ENCODE measurements around the gene GIT1.

DNA sequence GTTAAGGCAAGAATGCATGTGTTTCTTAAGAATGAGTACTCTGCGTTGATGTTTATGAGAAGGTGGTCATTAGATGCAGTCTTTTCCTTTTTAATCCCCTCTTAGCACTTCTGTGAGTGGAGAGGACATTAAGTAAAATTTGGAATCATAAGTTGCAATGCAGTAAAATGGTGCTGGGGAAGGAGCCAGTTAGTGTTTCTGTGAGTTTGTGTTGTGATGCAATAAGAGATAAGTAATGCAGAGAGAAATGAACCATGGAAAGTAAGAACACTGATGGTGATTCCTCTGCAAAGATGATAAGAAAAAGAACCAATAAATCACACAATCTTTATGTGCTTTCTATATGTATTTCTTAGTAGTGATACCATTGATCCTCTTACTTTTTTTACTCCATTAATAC, 42.6 kb downstream of the GIT1 start:
- TF ChIP-seq, protein P1, sequence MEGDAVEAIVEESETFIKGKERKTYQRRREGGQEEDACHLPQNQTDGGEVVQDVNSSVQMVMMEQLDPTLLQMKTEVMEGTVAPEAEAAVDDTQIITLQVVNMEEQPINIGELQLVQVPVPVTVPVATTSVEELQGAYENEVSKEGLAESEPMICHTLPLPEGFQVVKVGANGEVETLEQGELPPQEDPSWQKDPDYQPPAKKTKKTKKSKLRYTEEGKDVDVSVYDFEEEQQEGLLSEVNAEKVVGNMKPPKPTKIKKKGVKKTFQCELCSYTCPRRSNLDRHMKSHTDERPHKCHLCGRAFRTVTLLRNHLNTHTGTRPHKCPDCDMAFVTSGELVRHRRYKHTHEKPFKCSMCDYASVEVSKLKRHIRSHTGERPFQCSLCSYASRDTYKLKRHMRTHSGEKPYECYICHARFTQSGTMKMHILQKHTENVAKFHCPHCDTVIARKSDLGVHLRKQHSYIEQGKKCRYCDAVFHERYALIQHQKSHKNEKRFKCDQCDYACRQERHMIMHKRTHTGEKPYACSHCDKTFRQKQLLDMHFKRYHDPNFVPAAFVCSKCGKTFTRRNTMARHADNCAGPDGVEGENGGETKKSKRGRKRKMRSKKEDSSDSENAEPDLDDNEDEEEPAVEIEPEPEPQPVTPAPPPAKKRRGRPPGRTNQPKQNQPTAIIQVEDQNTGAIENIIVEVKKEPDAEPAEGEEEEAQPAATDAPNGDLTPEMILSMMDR (IDR thresholded peaks at IDR 0.05; ENCODE audit: extremely low read depth in 1 of 2, insufficient read depth in 1 of 2, low read depth in 1 of 2, low read length in 2 of 2), result no peak
- TF ChIP-seq POLR2A (IDR thresholded peaks at IDR 0.05; ENCODE audit: low read depth, low read length) (no peak), EZH2 (IDR thresholded peaks at IDR 0.05; ENCODE audit: borderline replicate concordance, low read depth, low read length, severe bottlenecking) (no peak)
